MCF 10A (cell line): Measurements from ENCODE around the gene ZNF629. TPM values are rescaled to one million over a fixed set of nuclear protein-coding genes. Genes with fewer than 3 reads are reported as not detected.

Source experiments
- BruUV-seq: library from RNA; stranded (reverse); fragments of 400-500 nt; replicated peaks from 2 replicates; lab custom pipeline; 2021; lab: Mats Ljungman, UMichigan
- CTCF ChIA-PET: fragments of 300-600 bp; sonication (Branson Sonifier 250); formaldehyde crosslinking; extraction: SDS; loops from one replicate; lab custom pipeline; 2021; ENCODE audit warnings: antibody characterized with exemption, inconsistent platforms; lab: Yijun Ruan, JAX
- POLR2A ChIA-PET: fragments of 300-600, 350-650 bp; sonication (Branson Sonifier 250); formaldehyde crosslinking; extraction: SDS; loops from one replicate; lab custom pipeline; 2020; ENCODE audit warnings: antibody characterized with exemption, inconsistent platforms; lab: Yijun Ruan, JAX
- DNase-seq: peaks from one replicate; pipeline ENCODE4 v3.0.0-alpha.2; 2018; ENCODE audit not compliant: unreplicated experiment
- H3K27ac Mint-ChIP-seq: one replicate; pipeline ENCODE4 v1.8.0; 2022; ENCODE audit warnings: mild to moderate bottlenecking, low read depth, mixed read lengths; ENCODE audit not compliant: unreplicated experiment
- H3K27me3 Mint-ChIP-seq: one replicate; pipeline ENCODE4 v1.8.0; 2022; ENCODE audit warnings: mixed read lengths; ENCODE audit not compliant: insufficient read depth, unreplicated experiment
- H3K36me3 Mint-ChIP-seq: one replicate; pipeline ENCODE4 v1.8.0; 2022; ENCODE audit warnings: mild to moderate bottlenecking, moderate library complexity, mixed read lengths; ENCODE audit not compliant: insufficient read depth, unreplicated experiment
- H3K4me1 Mint-ChIP-seq: one replicate; pipeline ENCODE4 v1.8.0; 2022; ENCODE audit warnings: mixed read lengths; ENCODE audit not compliant: insufficient read depth, unreplicated experiment
- H3K4me3 Mint-ChIP-seq: one replicate; pipeline ENCODE4 v1.8.0; 2022; ENCODE audit warnings: mild to moderate bottlenecking, moderate library complexity, mixed read lengths; ENCODE audit not compliant: unreplicated experiment
- H3K9me3 Mint-ChIP-seq: one replicate; pipeline ENCODE4 v1.8.0; 2022; ENCODE audit warnings: mixed read lengths; ENCODE audit not compliant: unreplicated experiment
- intact Hi-C: fragments of 100-400 bp; cut with micrococcal nuclease; formaldehyde crosslinking; loops from 2 replicates; pipeline ENCODE4 v1.14.1; 2022
- total RNA-seq: library from RNA; stranded (reverse); gene quantifications from 2 replicates; pipeline ENCODE4 v1.2.3, GENCODE V29; 2022
- TF ChIP-seq, protein P1 (sequence below): fragments of 200-600 bp; IDR thresholded peaks from one replicate; pipeline ENCODE4 v1.8.0; 2022; ENCODE audit warnings: antibody characterized with exemption, mild to moderate bottlenecking; ENCODE audit not compliant: unreplicated experiment

Gene ZNF629
- total RNA-seq, 1 experiment from 2014 or later = 10.9 TPM

DNA sequence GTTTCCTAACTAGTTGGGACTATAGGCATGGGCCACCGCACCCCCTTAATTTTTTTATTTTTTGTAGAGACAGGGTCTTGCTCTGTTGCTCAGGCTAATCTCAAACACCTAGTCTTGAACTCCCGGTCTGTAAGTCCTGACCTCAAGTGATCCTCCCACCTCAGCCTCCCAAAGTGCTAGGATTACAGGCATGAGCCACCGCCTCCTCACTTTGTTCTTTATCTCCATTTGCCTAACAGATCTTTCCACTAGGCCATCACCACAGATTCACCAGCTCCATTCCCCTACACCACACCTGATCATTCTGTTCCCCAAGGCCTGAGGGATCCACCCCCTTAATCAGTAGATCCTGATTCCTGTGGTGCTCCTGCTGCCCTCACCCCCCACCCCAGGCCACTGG is 7.6 kb upstream of the ZNF629 start:
- ChIA-PET POLR2A (interaction anchor here (6.6 kb wide), 1 partner anchor 12 kb away, joined by 45 read pairs; no protein-coding TSS in a partner anchor), CTCF (interaction anchor here (4.8 kb wide), 1 partner anchor 19 kb away, joined by 17 read pairs; no protein-coding TSS in a partner anchor)
- Mint-ChIP-seq H3K4me3 (no peak overlapping the region), H3K27me3 (no peaks in the 10 kb centered on the region), H3K4me1 (peaks cover 7% of the 10 kb centered on the region), H3K9me3 (no peaks in the 10 kb centered on the region), H3K36me3 (peaks cover 7% of the 10 kb centered on the region), H3K27ac (no peak overlapping the region)
- no peak for DNase-seq
- no TSS peak for BruUV-seq
- intact Hi-C loops = no loop called here
- TF ChIP-seq, protein P1, sequence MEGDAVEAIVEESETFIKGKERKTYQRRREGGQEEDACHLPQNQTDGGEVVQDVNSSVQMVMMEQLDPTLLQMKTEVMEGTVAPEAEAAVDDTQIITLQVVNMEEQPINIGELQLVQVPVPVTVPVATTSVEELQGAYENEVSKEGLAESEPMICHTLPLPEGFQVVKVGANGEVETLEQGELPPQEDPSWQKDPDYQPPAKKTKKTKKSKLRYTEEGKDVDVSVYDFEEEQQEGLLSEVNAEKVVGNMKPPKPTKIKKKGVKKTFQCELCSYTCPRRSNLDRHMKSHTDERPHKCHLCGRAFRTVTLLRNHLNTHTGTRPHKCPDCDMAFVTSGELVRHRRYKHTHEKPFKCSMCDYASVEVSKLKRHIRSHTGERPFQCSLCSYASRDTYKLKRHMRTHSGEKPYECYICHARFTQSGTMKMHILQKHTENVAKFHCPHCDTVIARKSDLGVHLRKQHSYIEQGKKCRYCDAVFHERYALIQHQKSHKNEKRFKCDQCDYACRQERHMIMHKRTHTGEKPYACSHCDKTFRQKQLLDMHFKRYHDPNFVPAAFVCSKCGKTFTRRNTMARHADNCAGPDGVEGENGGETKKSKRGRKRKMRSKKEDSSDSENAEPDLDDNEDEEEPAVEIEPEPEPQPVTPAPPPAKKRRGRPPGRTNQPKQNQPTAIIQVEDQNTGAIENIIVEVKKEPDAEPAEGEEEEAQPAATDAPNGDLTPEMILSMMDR = no peak

DNA sequence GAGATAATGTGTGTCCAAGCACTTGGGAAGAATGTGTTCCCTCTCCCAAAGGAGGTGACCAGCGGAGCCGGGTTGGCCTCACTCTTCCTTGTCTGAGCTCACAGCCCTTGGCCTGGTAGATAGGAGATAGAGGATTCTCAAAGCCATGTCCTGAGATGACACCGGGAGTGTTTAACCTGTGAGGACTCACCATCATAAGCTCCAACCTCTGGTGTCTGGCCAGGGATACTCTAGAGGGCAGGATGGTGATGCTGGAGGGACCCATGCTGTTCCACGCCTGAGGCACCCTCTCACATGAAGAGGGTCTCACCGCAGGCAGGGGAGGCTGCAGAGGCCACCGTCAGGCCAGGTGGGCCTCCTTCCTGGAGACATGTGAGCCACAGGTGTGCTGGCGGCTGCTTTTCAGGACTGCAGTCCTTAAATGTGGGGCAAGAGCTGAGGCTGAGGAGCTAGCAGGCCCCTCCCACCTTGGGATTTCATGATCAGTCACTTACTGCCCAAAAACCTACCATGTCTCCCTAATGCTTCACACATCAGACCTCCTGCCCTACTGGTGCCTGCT is 6.6 kb upstream of the ZNF629 start:
- BruUV-seq = no TSS peak
- CTCF ChIA-PET = interaction anchor here (0.8 to 4.8 kb wide), 2 partner anchors 20 to 52 kb away, joined by 3 to 17 read pairs; no protein-coding TSS in a partner anchor

DNA sequence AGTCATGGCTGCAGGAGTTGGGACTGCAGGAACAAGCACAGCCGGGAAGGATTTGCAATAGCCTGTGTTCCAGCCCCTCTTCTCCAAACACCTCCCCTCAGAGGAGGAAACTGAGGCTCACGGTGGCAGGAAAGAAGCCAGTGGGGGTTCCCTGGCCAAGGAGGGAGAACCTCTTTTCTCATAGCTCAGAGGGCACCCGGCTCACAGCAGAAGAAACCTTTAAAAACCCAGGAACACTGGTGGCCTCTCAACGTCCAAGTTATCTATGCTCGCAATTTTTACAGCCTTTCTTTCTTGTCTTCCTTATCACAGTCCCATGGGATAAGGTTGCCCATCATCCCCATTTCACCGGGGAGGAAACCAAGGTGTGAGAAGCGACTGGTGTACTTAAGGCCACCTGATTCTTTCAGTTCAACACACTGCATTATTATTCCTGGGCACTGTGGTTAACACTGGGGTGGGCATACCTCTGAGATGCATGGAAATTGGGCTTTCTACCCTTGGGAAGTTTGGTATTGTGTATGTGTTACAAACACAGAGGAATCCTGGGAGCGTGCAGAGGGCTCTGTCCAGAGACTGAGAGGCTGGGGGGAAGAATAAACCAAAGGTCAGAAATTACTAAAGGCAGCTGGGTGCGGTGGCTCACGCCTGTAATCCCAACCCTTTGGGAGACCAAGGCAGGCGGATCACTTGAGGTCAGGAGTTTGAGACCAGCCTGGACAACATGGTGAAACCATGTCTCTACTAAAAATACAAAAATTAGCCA is 791 bp upstream of the ZNF629 start:
- H3K4me3 Mint-ChIP-seq = peak overlapping the region; percentile 84
- DNase-seq = no peak
- H3K27me3 Mint-ChIP-seq = no peaks in the 10 kb centered on the region
- H3K9me3 Mint-ChIP-seq = no peaks in the 10 kb centered on the region
- H3K36me3 Mint-ChIP-seq = peaks cover 28% of the 10 kb centered on the region
- intact Hi-C loops = loop anchor here (1.0 to 10.0 kb wide), 2 partner anchors 18 to 157 kb away; partner anchors contain the start of gene ORAI3
- TF ChIP-seq, protein P1 = no peak
- ChIA-PET POLR2A (interaction anchor here (0.6 to 5.2 kb wide), 6 partner anchors 13 to 87 kb away, joined by 3 to 123 read pairs (median 8); partner anchors contain the start of gene PHKG2), CTCF (interaction anchor here (1.0 kb wide), 1 partner anchor 18 kb away, joined by 4 read pairs; no protein-coding TSS in a partner anchor)
- peaks cover 10% of the 10 kb centered on the region for H3K4me1 Mint-ChIP-seq
- BruUV-seq = no TSS peak
- H3K27ac Mint-ChIP-seq = peak overlapping the region; percentile 81

More for the DNA sequence above, 6.6 kb upstream of the ZNF629 start:
- peaks cover 7% of the 10 kb centered on the region for H3K4me1 Mint-ChIP-seq
- peaks cover 8% of the 10 kb centered on the region for H3K36me3 Mint-ChIP-seq
- no peaks in the 10 kb centered on the region for H3K27me3 Mint-ChIP-seq
- TF ChIP-seq, protein P1 = no peak
- H3K4me3 Mint-ChIP-seq = no peak overlapping the region
- DNase-seq = no peak
- POLR2A ChIA-PET = interaction anchor here (0.7 to 6.6 kb wide), 3 partner anchors 10 to 45 kb away, joined by 3 to 45 read pairs (median 3); partner anchors contain the start of gene PHKG2
- no peak overlapping the region for H3K27ac Mint-ChIP-seq
- no peaks in the 10 kb centered on the region for H3K9me3 Mint-ChIP-seq
- intact Hi-C loops = no loop called here
